ENCODE measurements around the gene IGLL5.
"Not testable (repeated sequence)": the region's sequence is repeated elsewhere in the genome, so short reads cannot be mapped to it uniquely, and the experiment has no call there.

Gene IGLL5

DNA sequence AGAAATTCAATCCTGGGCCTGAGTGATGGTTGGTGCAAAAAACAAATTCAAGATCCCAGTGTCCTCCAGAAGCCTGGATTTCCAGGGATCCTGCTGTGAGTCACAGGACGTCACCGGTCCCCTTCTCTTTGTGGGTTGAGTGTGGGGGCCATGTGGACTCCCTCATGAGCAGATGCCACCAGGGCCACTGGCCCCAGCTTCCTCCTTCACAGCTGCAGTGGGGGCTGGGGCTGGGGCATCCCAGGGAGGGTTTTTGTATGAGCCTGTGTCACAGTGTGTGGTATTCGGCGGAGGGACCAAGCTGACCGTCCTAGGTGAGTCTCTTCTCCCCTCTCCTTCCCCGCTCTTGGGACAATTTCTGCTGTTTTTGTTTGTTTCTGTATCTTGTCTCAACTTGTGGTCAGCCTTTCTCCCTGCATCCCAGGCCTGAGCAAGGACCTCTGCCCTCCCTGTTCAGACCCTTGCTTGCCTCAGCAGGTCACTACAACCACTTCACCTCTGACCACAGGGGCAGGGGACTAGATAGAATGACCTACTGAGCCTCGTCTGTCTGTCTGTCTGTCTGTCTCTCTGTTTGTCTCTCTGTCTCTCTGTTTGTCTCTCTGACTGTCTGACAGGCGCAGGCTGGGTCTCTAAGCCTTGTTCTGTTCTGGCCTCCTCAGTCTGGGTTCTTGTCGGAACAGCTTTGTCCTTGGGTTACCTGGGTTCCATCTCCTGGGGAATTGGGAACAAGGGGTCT lies 11.9 kb downstream of the IGLL5 start:
- not testable (repeated sequence) for H3K27ac ChIP-seq (ENCODE audit: low read length); H3K36me3 ChIP-seq (ENCODE audit: control insufficient read depth, low read depth, low read length); H3K4me1 ChIP-seq (ENCODE audit: control insufficient read depth, low read depth, low read length); H3K9me3 ChIP-seq (ENCODE audit: control insufficient read depth, low read depth, low read length); H3K9ac ChIP-seq (ENCODE audit: low read length); H3K4me3 ChIP-seq (ENCODE audit: low read length)
- peaks cover 37% of the 10 kb centered on the region for H3K27me3 ChIP-seq (ENCODE audit: control insufficient read depth, insufficient read depth, low read length)

DNA sequence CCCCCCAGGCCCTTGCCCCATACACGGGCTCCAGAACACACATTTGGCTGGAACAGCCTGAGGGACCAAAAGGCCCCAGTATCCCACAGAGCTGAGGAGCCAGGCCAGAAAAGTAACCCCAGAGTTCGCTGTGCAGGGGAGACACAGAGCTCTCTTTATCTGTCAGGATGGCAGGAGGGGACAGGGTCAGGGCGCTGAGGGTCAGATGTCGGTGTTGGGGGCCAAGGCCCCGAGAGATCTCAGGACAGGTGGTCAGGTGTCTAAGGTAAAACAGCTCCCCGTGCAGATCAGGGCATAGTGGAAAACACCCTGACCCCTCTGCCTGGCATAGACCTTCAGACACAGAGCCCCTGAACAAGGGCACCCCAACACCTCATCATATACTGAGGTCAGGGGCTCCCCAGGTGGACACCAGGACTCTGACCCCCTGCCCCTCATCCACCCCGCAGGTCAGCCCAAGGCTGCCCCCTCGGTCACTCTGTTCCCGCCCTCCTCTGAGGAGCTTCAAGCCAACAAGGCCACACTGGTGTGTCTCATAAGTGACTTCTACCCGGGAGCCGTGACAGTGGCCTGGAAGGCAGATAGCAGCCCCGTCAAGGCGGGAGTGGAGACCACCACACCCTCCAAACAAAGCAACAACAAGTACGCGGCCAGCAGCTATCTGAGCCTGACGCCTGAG lies 13.1 kb downstream of the IGLL5 start:
- not testable (repeated sequence) for H3K27ac ChIP-seq (ENCODE audit: low read length); H3K4me1 ChIP-seq (ENCODE audit: control insufficient read depth, low read depth, low read length); H3K9ac ChIP-seq (ENCODE audit: low read length); H3K36me3 ChIP-seq (ENCODE audit: control insufficient read depth, low read depth, low read length); H3K4me3 ChIP-seq (ENCODE audit: low read length); H3K9me3 ChIP-seq (ENCODE audit: control insufficient read depth, low read depth, low read length)
- H3K27me3 ChIP-seq (ENCODE audit: control insufficient read depth, insufficient read depth, low read length): peaks cover 31% of the 10 kb centered on the region

DNA sequence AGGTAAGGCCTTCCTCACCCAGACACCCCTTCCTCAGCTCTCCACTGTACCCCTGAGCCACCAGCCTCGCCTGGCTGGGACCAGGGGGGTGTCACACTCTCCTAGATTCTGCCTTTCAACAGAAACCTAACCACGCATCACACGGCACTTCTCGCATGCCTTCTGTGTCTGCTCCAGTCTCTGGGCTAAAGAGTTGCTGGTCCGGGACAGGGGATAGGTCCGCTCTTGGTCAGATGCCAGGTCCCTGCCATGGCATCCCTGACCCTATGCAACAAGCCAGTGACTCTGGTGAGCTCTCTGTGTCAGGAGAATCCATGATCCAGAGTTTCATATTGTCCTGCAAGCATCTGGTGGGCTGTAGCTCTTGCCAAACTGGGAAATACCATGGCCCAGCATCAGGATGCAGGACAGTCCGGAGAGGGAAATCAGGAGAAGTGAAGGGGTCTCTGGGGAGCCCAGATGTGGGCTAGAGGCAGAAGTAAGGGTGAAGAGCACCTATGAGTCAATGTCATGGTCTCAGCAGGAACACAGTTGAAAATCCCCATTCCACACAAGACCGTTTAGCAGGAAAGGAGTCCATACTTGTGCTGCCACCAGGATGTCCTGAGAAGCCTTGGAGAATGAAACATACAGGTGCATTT lies 14.1 kb downstream of the IGLL5 start:
- peaks cover 20% of the 10 kb centered on the region for H3K27me3 ChIP-seq (ENCODE audit: control insufficient read depth, insufficient read depth, low read length)
- no peak overlapping the region for H3K9ac ChIP-seq (ENCODE audit: low read length)
- no peak overlapping the region for H3K4me3 ChIP-seq (ENCODE audit: low read length)
- H3K27ac ChIP-seq (ENCODE audit: low read length): no peak overlapping the region
- no peaks in the 10 kb centered on the region for H3K36me3 ChIP-seq (ENCODE audit: control insufficient read depth, low read depth, low read length)
- H3K4me1 ChIP-seq (ENCODE audit: control insufficient read depth, low read depth, low read length): no peaks in the 10 kb centered on the region
- no peaks in the 10 kb centered on the region for H3K9me3 ChIP-seq (ENCODE audit: control insufficient read depth, low read depth, low read length)

DNA sequence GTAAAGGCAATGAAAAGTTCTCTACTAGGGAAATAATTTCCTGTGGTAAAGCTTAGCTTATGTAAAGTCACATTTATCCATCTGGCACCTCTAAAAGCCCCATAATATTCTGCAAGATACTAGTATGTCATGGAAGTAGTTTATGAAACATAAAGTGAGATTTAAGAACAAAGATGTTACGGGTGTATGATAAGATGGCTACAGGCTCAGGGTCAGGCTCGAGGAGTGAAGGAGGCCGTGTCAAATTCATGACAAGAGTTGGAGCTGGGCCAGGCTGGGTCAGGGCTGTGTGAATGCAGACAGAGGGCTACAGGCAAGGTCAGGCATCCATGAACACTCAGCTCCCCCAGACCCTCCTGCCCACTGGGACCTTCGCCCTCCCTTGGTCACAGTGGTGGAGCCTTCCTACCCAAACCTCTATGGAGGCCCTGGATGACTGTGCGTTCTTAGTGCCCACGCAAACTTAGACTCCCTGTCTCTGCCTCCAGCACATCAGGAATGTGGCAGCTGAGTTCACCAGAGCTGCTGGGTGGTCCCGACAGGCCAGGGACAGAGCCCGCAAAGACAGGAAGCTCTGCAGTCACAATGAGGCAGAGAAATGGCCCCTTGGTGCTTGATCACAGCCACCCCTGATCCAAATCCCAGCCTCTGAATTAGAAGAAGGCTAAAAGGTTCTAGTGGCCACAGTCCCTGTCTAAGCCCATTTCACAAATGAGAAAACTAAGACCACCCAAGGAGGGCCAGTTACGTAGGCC lies 14.8 kb downstream of the IGLL5 start:
- Histone ChIP-seq H3K27me3 (ENCODE audit: control insufficient read depth, insufficient read depth, low read length) (peaks cover 16% of the 10 kb centered on the region), H3K36me3 (ENCODE audit: control insufficient read depth, low read depth, low read length) (no peaks in the 10 kb centered on the region), H3K9ac (ENCODE audit: low read length) (no peak overlapping the region), H3K4me1 (ENCODE audit: control insufficient read depth, low read depth, low read length) (no peaks in the 10 kb centered on the region), H3K27ac (ENCODE audit: low read length) (no peak overlapping the region), H3K4me3 (ENCODE audit: low read length) (no peak overlapping the region), H3K9me3 (ENCODE audit: control insufficient read depth, low read depth, low read length) (no peaks in the 10 kb centered on the region)

GRCh38 chr22:22903355-22903777 lies 15.8 kb downstream of the IGLL5 start:
- Histone ChIP-seq H3K27ac (ENCODE audit: low read length) (no peak overlapping the region), H3K27me3 (ENCODE audit: control insufficient read depth, insufficient read depth, low read length) (peaks cover 7% of the 10 kb centered on the region), H3K9ac (ENCODE audit: low read length) (no peak overlapping the region), H3K9me3 (ENCODE audit: control insufficient read depth, low read depth, low read length) (no peaks in the 10 kb centered on the region), H3K4me1 (ENCODE audit: control insufficient read depth, low read depth, low read length) (no peaks in the 10 kb centered on the region), H3K4me3 (ENCODE audit: low read length) (no peak overlapping the region), H3K36me3 (ENCODE audit: control insufficient read depth, low read depth, low read length) (no peaks in the 10 kb centered on the region)

DNA sequence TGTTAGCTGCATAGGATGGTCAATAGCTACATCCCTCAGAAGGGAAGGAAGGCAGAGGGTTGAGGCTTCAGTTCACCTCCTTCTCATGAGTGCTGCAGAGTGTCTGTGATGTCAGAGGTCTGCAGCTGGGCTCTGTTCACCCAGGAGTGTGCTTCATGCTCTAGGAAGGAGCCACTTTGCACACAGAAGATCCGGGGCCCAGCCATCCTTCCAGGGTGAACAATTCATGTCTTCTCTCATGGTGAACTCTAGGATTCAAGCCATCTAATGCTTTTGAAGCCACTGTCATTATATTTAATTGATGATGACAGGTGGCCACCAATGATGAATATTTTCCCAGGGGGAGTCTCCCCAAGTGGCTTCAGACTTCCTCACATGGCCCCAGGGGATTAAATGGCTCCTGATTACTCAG lies 16.2 kb downstream of the IGLL5 start:
- not testable (repeated sequence) for H3K27ac ChIP-seq (ENCODE audit: low read length); H3K27me3 ChIP-seq (ENCODE audit: control insufficient read depth, insufficient read depth, low read length); H3K9ac ChIP-seq (ENCODE audit: low read length); H3K4me3 ChIP-seq (ENCODE audit: low read length); H3K9me3 ChIP-seq (ENCODE audit: control insufficient read depth, low read depth, low read length); H3K4me1 ChIP-seq (ENCODE audit: control insufficient read depth, low read depth, low read length); H3K36me3 ChIP-seq (ENCODE audit: control insufficient read depth, low read depth, low read length)

GRCh38 chr22:22904736-22905135 lies 17.1 kb downstream of the IGLL5 start:
- H3K4me3 ChIP-seq (ENCODE audit: low read length); H3K36me3 ChIP-seq (ENCODE audit: control insufficient read depth, low read depth, low read length); H3K9me3 ChIP-seq (ENCODE audit: control insufficient read depth, low read depth, low read length); H3K4me1 ChIP-seq (ENCODE audit: control insufficient read depth, low read depth, low read length); H3K9ac ChIP-seq (ENCODE audit: low read length); H3K27ac ChIP-seq (ENCODE audit: low read length): not testable (repeated sequence)
- H3K27me3 ChIP-seq (ENCODE audit: control insufficient read depth, insufficient read depth, low read length): peaks cover 15% of the 10 kb centered on the region

DNA sequence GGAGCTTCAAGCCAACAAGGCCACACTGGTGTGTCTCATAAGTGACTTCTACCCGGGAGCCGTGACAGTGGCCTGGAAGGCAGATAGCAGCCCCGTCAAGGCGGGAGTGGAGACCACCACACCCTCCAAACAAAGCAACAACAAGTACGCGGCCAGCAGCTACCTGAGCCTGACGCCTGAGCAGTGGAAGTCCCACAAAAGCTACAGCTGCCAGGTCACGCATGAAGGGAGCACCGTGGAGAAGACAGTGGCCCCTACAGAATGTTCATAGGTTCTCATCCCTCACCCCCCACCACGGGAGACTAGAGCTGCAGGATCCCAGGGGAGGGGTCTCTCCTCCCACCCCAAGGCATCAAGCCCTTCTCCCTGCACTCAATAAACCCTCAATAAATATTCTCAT lies 18.8 kb downstream of the IGLL5 start:
- H3K27ac ChIP-seq (ENCODE audit: low read length); H3K9me3 ChIP-seq (ENCODE audit: control insufficient read depth, low read depth, low read length); H3K4me1 ChIP-seq (ENCODE audit: control insufficient read depth, low read depth, low read length); H3K36me3 ChIP-seq (ENCODE audit: control insufficient read depth, low read depth, low read length); H3K4me3 ChIP-seq (ENCODE audit: low read length); H3K9ac ChIP-seq (ENCODE audit: low read length): not testable (repeated sequence)
- peaks cover 24% of the 10 kb centered on the region for H3K27me3 ChIP-seq (ENCODE audit: control insufficient read depth, insufficient read depth, low read length)

- no peak overlapping the region for H3K9ac ChIP-seq (ENCODE audit: low read length)
- H3K36me3 ChIP-seq (ENCODE audit: control insufficient read depth, low read depth, low read length): no peaks in the 10 kb centered on the region
- H3K27me3 ChIP-seq (ENCODE audit: control insufficient read depth, insufficient read depth, low read length): peaks cover 25% of the 10 kb centered on the region
- H3K9me3 ChIP-seq (ENCODE audit: control insufficient read depth, low read depth, low read length): no peaks in the 10 kb centered on the region
- no peaks in the 10 kb centered on the region for H3K4me1 ChIP-seq (ENCODE audit: control insufficient read depth, low read depth, low read length)
- H3K4me3 ChIP-seq (ENCODE audit: low read length): no peak overlapping the region
- no peak overlapping the region for H3K27ac ChIP-seq (ENCODE audit: low read length)
Measured at GRCh38 chr22:22906907-22907550, 19.4 kb downstream of the IGLL5 start.

- Histone ChIP-seq H3K27me3 (ENCODE audit: control insufficient read depth, insufficient read depth, low read length) (peaks cover 33% of the 10 kb centered on the region), H3K4me3 (ENCODE audit: low read length) (no peak overlapping the region), H3K36me3 (ENCODE audit: control insufficient read depth, low read depth, low read length) (no peaks in the 10 kb centered on the region), H3K9me3 (ENCODE audit: control insufficient read depth, low read depth, low read length) (no peaks in the 10 kb centered on the region), H3K27ac (ENCODE audit: low read length) (no peak overlapping the region), H3K4me1 (ENCODE audit: control insufficient read depth, low read depth, low read length) (no peaks in the 10 kb centered on the region), H3K9ac (ENCODE audit: low read length) (no peak overlapping the region)
Measured at GRCh38 chr22:22907551-22908494, 20.2 kb downstream of the IGLL5 start.

Data from iPS-18a (cell line).